Suprapubic skin (tissue), 4 donors: ENCODE results near the gene THRB. TPM values are rescaled to one million over a fixed set of nuclear protein-coding genes. Genes with fewer than 3 reads are reported as not detected.

ENCODE experiments used
- DNase-seq, 2 donors: peaks; one replicate each; pipeline ENCODE4 v3.0.0-alpha.2; 2019; ENCODE audit warnings: low spot score in 2 of 2
- H3K27ac ChIP-seq: fragments of 200-600 bp; sonication (generic); one replicate; pipeline ENCODE4 v1.5.1; 2019
- H3K27me3 ChIP-seq: fragments of 200-600 bp; sonication (generic); one replicate; pipeline ENCODE4 v1.5.1; 2019
- H3K36me3 ChIP-seq: fragments of 200-600 bp; sonication (generic); one replicate; pipeline ENCODE4 v1.5.1; 2019
- H3K4me1 ChIP-seq: fragments of 200-600 bp; sonication (generic); one replicate; pipeline ENCODE4 v1.5.1; 2019
- H3K4me3 ChIP-seq: fragments of 200-600 bp; sonication (generic); one replicate; pipeline ENCODE4 v1.5.1; 2019; ENCODE audit warnings: mild to moderate bottlenecking
- H3K9me3 ChIP-seq: fragments of 200-600 bp; sonication (generic); one replicate; pipeline ENCODE4 v1.5.1; 2019
- CTCF ChIP-seq, 2 donors: fragments of 200-600 bp in 1 of 2; fragments of 450-650 bp in 1 of 2; sonication (generic) in 1 of 2; IDR thresholded peaks; one replicate each; pipeline ENCODE4 v1.5.1; 2016 to 2019; ENCODE audit warnings: antibody characterized with exemption in 2 of 2, mild to moderate bottlenecking in 1 of 2, moderate library complexity in 1 of 2
- EP300 ChIP-seq: sonication (generic); formaldehyde crosslinking; IDR thresholded peaks from one replicate; pipeline ENCODE4 v1.6.1; 2017; ENCODE audit warnings: antibody characterized with exemption
- POLR2A ChIP-seq, 2 donors: fragments of 450-650 bp; IDR thresholded peaks; one replicate each; pipeline ENCODE4 v1.6.1; 2017; ENCODE audit warnings: antibody characterized with exemption in 2 of 2, mild to moderate bottlenecking in 2 of 2, moderate library complexity in 2 of 2
- POLR2AphosphoS5 ChIP-seq, 3 donors: sonication (generic); formaldehyde crosslinking; IDR thresholded peaks; one replicate each; pipeline ENCODE4 v1.6.1; 2017; ENCODE audit warnings: antibody characterized with exemption in 3 of 3
- WGBS: methylation state at CpG from one replicate; pipeline ENCODE4 v1.1.5; 2018; 5-methylcytosine and 5-hydroxymethylcytosine counted together
- total RNA-seq, 4 donors: library from RNA; depleted of rRNA; stranded (reverse); fragments of >200 nt; gene quantifications; one replicate each; pipeline ENCODE4 v1.1.0, GENCODE V29; 2016

THRB gene
- total RNA-seq, 4 donors from 2014 or later = 16.6 to 32.9 (median 24.4) TPM

- no peaks in the 10 kb centered on the region for H3K27me3 ChIP-seq
- H3K4me1 ChIP-seq = peaks cover 15% of the 10 kb centered on the region
- H3K9me3 ChIP-seq = no peaks in the 10 kb centered on the region
- H3K36me3 ChIP-seq = no peaks in the 10 kb centered on the region
- H3K4me3 ChIP-seq = no peak overlapping the region
- no peak overlapping the region for H3K27ac ChIP-seq
- 80% methylated on average over 5 of the region's 5 CpGs for WGBS
- no peak for TF ChIP-seq CTCF (IDR thresholded peaks at IDR 0.05)
- TF ChIP-seq POLR2A (IDR thresholded peaks at IDR 0.05) = no peak
- no peak for TF ChIP-seq POLR2AphosphoS5 (IDR thresholded peaks at IDR 0.05)
- DNase-seq = no peak
Observed at GRCh38 chr3:24359645-24360462, 134.8 kb downstream of the THRB start.

GRCh38 chr3:24359102-24359501, 135.5 kb downstream of the THRB start:
- no peak for TF ChIP-seq POLR2AphosphoS5 (IDR thresholded peaks at IDR 0.05)
- no peak for TF ChIP-seq CTCF (IDR thresholded peaks at IDR 0.05)
- TF ChIP-seq EP300 = no peak
- no peak for TF ChIP-seq POLR2A (IDR thresholded peaks at IDR 0.05)
- Histone ChIP-seq H3K4me1 (peaks cover 14% of the 10 kb centered on the region), H3K9me3 (no peaks in the 10 kb centered on the region), H3K4me3 (no peak overlapping the region), H3K36me3 (no peaks in the 10 kb centered on the region), H3K27me3 (no peaks in the 10 kb centered on the region), H3K27ac (no peak overlapping the region)
- WGBS = 70% methylated on average over 1 of the region's 1 CpG
- DNase-seq = no peak

- no peak for TF ChIP-seq EP300
- no peak for TF ChIP-seq POLR2A (IDR thresholded peaks at IDR 0.05)
- TF ChIP-seq CTCF (IDR thresholded peaks at IDR 0.05) = no peak
- no peak for TF ChIP-seq POLR2AphosphoS5 (IDR thresholded peaks at IDR 0.05)
Observed at GRCh38 chr3:24357635-24358034, 137.0 kb downstream of the THRB start.

GRCh38 chr3:24355806-24356205, 138.8 kb downstream of the THRB start:
- H3K4me3 ChIP-seq = no peak overlapping the region
- H3K27ac ChIP-seq = no peak overlapping the region
- no peaks in the 10 kb centered on the region for H3K27me3 ChIP-seq
- no peaks in the 10 kb centered on the region for H3K36me3 ChIP-seq
- DNase-seq = no peak
- TF ChIP-seq POLR2AphosphoS5 (IDR thresholded peaks at IDR 0.05) = no peak
- TF ChIP-seq POLR2A (IDR thresholded peaks at IDR 0.05) = no peak
- no peak for TF ChIP-seq EP300
- no peak for TF ChIP-seq CTCF (IDR thresholded peaks at IDR 0.05)
- no peaks in the 10 kb centered on the region for H3K9me3 ChIP-seq
- peaks cover 18% of the 10 kb centered on the region for H3K4me1 ChIP-seq

More at GRCh38 chr3:24357635-24358034, 137.0 kb downstream of the THRB start:
- Histone ChIP-seq H3K4me1 (peaks cover 7% of the 10 kb centered on the region), H3K9me3 (no peaks in the 10 kb centered on the region), H3K36me3 (no peaks in the 10 kb centered on the region), H3K27ac (no peak overlapping the region), H3K27me3 (no peaks in the 10 kb centered on the region), H3K4me3 (no peak overlapping the region)
- DNase-seq = no peak
- 87% methylated on average over 6 of the region's 6 CpGs for WGBS

- no peak for DNase-seq
- H3K27ac ChIP-seq = no peak overlapping the region
- peaks cover 18% of the 10 kb centered on the region for H3K4me1 ChIP-seq
- H3K4me3 ChIP-seq = no peak overlapping the region
- no peaks in the 10 kb centered on the region for H3K9me3 ChIP-seq
- H3K27me3 ChIP-seq = no peaks in the 10 kb centered on the region
- TF ChIP-seq CTCF (IDR thresholded peaks at IDR 0.05) (no peak), POLR2A (IDR thresholded peaks at IDR 0.05) (no peak), POLR2AphosphoS5 (IDR thresholded peaks at IDR 0.05) (no peak), EP300 (no peak)
- no peaks in the 10 kb centered on the region for H3K36me3 ChIP-seq
Observed at GRCh38 chr3:24354230-24354629, 140.4 kb downstream of the THRB start.
